GM23338 (cell line): ENCODE measurements around the gene JAKMIP1. TPM values are rescaled to one million over a fixed set of nuclear protein-coding genes. Genes with fewer than 3 reads are reported as not detected.

ENCODE experiments used
- ATAC-seq: fragments of 200-7000 bp; cut with Tn5 transposase; 3 replicates; pipeline ENCODE4 v1.9.1; 2020
- DNase-seq: peaks from one replicate; pipeline ENCODE4 v3.0.0-alpha.2; 2015; ENCODE audit warnings: low spot score
- H2AFZ ChIP-seq: fragments of 200-600 bp; sonication (generic); 2 replicates; pipeline ENCODE4 v1.8.0; 2016; ENCODE audit warnings: antibody characterized with exemption, mild to moderate bottlenecking, moderate library complexity
- H3F3A ChIP-seq: fragments of 200-600 bp; sonication (generic); replicated peaks from 2 replicates; pipeline ENCODE4 v1.8.0; 2017; ENCODE audit warnings: antibody characterized with exemption, mixed run types, low read depth
- H3K27ac ChIP-seq: fragments of 200-600 bp; sonication (generic); 2 replicates; pipeline ENCODE4 v1.6.1; 2016; ENCODE audit warnings: low read depth
- H3K27me3 ChIP-seq: fragments of 200-600 bp; sonication (generic); 2 replicates; pipeline ENCODE4 v1.8.0; 2016; ENCODE audit warnings: mild to moderate bottlenecking, mixed run types, moderate library complexity; ENCODE audit not compliant: insufficient read depth
- H3K36me3 ChIP-seq: fragments of 200-600 bp; sonication (generic); 2 replicates; pipeline ENCODE4 v1.8.0; 2016; ENCODE audit warnings: mild to moderate bottlenecking; ENCODE audit not compliant: insufficient read depth
- H3K4me1 ChIP-seq: fragments of 200-600 bp; sonication (generic); 2 replicates; pipeline ENCODE4 v1.8.0; 2016; ENCODE audit warnings: mild to moderate bottlenecking, moderate library complexity; ENCODE audit not compliant: insufficient read depth
- H3K4me2 ChIP-seq: fragments of 200-600 bp; sonication (generic); 2 replicates; pipeline ENCODE4 v1.7.1; 2017; ENCODE audit warnings: mixed run types
- H3K4me3 ChIP-seq: fragments of 200-600 bp; sonication (generic); 2 replicates; pipeline ENCODE4 v1.6.1; 2016; ENCODE audit warnings: mixed run types
- H3K79me2 ChIP-seq: fragments of 200-600 bp; sonication (generic); replicated peaks from 2 replicates; pipeline ENCODE4 v1.8.0; 2017; ENCODE audit warnings: mild to moderate bottlenecking; ENCODE audit not compliant: insufficient read depth
- H3K9me2 ChIP-seq: fragments of 200-600 bp; sonication (generic); 2 replicates; pipeline ENCODE4 v1.8.0; 2017; ENCODE audit not compliant: insufficient read depth
- H4K20me1 ChIP-seq: fragments of 200-600 bp; sonication (generic); replicated peaks from 2 replicates; pipeline ENCODE4 v1.8.0; 2017; ENCODE audit warnings: mild to moderate bottlenecking; ENCODE audit not compliant: insufficient read depth
- H3K27ac Mint-ChIP-seq: 2 replicates; pipeline ENCODE4 v1.8.0; 2020; ENCODE audit warnings: inconsistent platforms, mild to moderate bottlenecking, moderate library complexity, mixed read lengths
- H3K27me3 Mint-ChIP-seq: 3 replicates; pipeline ENCODE4 v1.8.0; 2022; ENCODE audit warnings: low read depth, mild to moderate bottlenecking, moderate library complexity, mixed read lengths, inconsistent platforms; ENCODE audit not compliant: insufficient read depth, poor library complexity
- H3K36me3 Mint-ChIP-seq: 3 replicates; pipeline ENCODE4 v1.8.0; 2021; ENCODE audit warnings: low read depth, mild to moderate bottlenecking, inconsistent platforms, moderate library complexity, mixed read lengths
- H3K4me1 Mint-ChIP-seq: 3 replicates; pipeline ENCODE4 v1.8.0; 2020; ENCODE audit warnings: mild to moderate bottlenecking, inconsistent platforms, mixed read lengths
- H3K4me3 Mint-ChIP-seq: 3 replicates; pipeline ENCODE4 v1.8.0; 2021; ENCODE audit warnings: moderate library complexity, mild to moderate bottlenecking, inconsistent platforms, mixed read lengths
- H3K9me3 Mint-ChIP-seq: 3 replicates; pipeline ENCODE4 v1.8.0; 2020; ENCODE audit warnings: moderate library complexity, mild to moderate bottlenecking, inconsistent platforms, mixed read lengths
- CREB1 ChIP-seq: fragments of 250-450 bp; sonication (Bioruptor Pico); IDR thresholded peaks from 2 replicates; pipeline ENCODE4 v1.5.0; 2020; ENCODE audit warnings: low read depth, mild to moderate bottlenecking, moderate library complexity
- JUNB ChIP-seq: IDR thresholded peaks from one replicate; pipeline ENCODE4 v1.6.1; 2016; ENCODE audit warnings: antibody characterized with exemption; ENCODE audit not compliant: unreplicated experiment
- NANOG ChIP-seq: IDR thresholded peaks from 2 replicates; pipeline ENCODE4 v1.6.1; 2016; ENCODE audit warnings: antibody characterized with exemption, borderline replicate concordance
- POLR2AphosphoS5 ChIP-seq: IDR thresholded peaks from 2 replicates; pipeline ENCODE4 v1.6.1; 2016; ENCODE audit warnings: antibody characterized with exemption, low read depth
- STAT1 ChIP-seq: IDR thresholded peaks from one replicate; pipeline ENCODE4 v1.6.1; 2016; ENCODE audit warnings: antibody characterized with exemption; ENCODE audit not compliant: unreplicated experiment
- ZNF114 ChIP-seq: fragments of 250-450 bp; sonication (Bioruptor Pico); IDR thresholded peaks from 2 replicates; pipeline ENCODE4 v1.5.0; 2020; ENCODE audit warnings: mild to moderate bottlenecking, moderate library complexity
- ZNF331 ChIP-seq: fragments of 250-450 bp; sonication (Bioruptor Pico); IDR thresholded peaks from 2 replicates; pipeline ENCODE4 v1.5.0; 2020; ENCODE audit warnings: low read depth, mild to moderate bottlenecking, moderate library complexity
- polyA plus RNA-seq: library from polyadenylated mRNA; unstranded; fragments of >200 nt; fragmentation: Nextera tagmentation; extraction: Ambion mirVana; gene quantifications from 2 replicates; pipeline ENCODE4 v1.2.1, GENCODE V29; 2016
- total RNA-seq: library from RNA; depleted of rRNA; stranded (reverse); fragments of >200 nt; shearing (Covaris generic); gene quantifications from 2 replicates; pipeline ENCODE4 v1.2.3, GENCODE V29; 2014
- TF ChIP-seq, protein P1 (sequence below): fragments of 250-450 bp; sonication (Bioruptor Pico); IDR thresholded peaks from 2 replicates; pipeline ENCODE4 v1.5.0; 2020; ENCODE audit warnings: mild to moderate bottlenecking, moderate library complexity

Gene JAKMIP1
- total and polyA plus RNA-seq, 2 experiments from 2014 or later = 4.6 to 5.1 TPM

DNA sequence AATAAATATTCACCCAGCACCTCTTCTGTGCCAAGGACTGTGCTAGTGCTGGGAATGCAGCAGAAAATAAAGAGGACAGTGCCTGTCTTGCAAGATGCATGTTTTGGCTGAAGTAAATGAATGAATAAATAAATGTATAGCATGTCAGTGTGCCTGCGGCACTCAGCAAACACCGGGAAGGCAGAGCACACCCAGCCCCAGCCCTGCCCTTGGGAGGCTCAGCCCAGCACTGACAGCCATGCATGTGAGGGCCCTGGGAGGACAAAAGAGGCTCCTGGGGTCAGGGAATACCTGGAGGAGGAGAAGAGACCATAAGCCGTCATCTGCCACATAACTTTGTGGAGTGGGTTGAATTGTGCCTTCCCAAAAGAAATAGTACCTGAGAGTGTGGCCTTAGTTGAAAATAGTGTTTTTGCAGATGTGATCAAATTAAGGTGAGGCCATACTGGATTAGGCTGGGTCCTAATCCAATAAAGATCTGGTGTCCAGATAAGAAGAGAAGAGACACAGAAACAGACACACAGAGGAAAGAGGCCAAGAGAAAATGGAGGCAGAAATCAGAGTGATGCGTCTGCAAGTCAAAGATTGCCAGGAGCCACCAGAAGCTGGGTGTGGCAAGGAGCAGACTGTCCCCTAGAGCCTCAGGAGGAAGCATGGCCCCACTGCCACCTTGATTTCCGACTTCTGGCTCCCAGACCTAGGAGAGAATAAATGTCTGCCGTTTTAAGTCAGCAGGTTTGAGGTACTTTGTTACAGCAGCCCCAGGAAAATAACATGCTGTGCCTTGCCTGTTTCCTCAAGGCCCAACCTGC, 198.5 kb downstream of the JAKMIP1 start (continued):
- TF ChIP-seq, protein P1, sequence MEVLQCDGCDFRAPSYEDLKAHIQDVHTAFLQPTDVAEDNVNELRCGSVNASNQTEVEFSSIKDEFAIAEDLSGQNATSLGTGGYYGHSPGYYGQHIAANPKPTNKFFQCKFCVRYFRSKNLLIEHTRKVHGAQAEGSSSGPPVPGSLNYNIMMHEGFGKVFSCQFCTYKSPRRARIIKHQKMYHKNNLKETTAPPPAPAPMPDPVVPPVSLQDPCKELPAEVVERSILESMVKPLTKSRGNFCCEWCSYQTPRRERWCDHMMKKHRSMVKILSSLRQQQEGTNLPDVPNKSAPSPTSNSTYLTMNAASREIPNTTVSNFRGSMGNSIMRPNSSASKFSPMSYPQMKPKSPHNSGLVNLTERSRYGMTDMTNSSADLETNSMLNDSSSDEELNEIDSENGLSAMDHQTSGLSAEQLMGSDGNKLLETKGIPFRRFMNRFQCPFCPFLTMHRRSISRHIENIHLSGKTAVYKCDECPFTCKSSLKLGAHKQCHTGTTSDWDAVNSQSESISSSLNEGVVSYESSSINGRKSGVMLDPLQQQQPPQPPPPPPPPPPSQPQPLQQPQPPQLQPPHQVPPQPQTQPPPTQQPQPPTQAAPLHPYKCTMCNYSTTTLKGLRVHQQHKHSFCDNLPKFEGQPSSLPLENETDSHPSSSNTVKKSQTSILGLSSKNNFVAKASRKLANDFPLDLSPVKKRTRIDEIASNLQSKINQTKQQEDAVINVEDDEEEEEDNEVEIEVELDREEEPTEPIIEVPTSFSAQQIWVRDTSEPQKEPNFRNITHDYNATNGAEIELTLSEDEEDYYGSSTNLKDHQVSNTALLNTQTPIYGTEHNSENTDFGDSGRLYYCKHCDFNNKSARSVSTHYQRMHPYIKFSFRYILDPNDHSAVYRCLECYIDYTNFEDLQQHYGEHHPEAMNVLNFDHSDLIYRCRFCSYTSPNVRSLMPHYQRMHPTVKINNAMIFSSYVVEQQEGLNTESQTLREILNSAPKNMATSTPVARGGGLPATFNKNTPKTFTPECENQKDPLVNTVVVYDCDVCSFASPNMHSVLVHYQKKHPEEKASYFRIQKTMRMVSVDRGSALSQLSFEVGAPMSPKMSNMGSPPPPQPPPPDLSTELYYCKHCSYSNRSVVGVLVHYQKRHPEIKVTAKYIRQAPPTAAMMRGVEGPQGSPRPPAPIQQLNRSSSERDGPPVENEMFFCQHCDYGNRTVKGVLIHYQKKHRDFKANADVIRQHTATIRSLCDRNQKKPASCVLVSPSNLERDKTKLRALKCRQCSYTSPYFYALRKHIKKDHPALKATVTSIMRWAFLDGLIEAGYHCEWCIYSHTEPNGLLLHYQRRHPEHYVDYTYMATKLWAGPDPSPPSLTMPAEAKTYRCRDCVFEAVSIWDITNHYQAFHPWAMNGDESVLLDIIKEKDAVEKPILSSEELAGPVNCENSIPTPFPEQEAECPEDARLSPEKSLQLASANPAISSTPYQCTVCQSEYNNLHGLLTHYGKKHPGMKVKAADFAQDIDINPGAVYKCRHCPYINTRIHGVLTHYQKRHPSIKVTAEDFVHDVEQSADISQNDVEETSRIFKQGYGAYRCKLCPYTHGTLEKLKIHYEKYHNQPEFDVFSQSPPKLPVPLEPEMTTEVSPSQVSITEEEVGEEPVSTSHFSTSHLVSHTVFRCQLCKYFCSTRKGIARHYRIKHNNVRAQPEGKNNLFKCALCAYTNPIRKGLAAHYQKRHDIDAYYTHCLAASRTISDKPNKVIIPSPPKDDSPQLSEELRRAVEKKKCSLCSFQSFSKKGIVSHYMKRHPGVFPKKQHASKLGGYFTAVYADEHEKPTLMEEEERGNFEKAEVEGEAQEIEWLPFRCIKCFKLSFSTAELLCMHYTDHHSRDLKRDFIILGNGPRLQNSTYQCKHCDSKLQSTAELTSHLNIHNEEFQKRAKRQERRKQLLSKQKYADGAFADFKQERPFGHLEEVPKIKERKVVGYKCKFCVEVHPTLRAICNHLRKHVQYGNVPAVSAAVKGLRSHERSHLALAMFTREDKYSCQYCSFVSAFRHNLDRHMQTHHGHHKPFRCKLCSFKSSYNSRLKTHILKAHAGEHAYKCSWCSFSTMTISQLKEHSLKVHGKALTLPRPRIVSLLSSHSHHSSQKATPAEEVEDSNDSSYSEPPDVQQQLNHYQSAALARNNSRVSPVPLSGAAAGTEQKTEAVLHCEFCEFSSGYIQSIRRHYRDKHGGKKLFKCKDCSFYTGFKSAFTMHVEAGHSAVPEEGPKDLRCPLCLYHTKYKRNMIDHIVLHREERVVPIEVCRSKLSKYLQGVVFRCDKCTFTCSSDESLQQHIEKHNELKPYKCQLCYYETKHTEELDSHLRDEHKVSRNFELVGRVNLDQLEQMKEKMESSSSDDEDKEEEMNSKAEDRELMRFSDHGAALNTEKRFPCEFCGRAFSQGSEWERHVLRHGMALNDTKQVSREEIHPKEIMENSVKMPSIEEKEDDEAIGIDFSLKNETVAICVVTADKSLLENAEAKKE (CRISPR knock-in tag) = no peak
- TF ChIP-seq POLR2AphosphoS5 (no peak), STAT1 (no peak), NANOG (no peak), ZNF331 (CRISPR knock-in tag) (no peak), CREB1 (CRISPR knock-in tag) (no peak), ZNF114 (no peak)

DNA sequence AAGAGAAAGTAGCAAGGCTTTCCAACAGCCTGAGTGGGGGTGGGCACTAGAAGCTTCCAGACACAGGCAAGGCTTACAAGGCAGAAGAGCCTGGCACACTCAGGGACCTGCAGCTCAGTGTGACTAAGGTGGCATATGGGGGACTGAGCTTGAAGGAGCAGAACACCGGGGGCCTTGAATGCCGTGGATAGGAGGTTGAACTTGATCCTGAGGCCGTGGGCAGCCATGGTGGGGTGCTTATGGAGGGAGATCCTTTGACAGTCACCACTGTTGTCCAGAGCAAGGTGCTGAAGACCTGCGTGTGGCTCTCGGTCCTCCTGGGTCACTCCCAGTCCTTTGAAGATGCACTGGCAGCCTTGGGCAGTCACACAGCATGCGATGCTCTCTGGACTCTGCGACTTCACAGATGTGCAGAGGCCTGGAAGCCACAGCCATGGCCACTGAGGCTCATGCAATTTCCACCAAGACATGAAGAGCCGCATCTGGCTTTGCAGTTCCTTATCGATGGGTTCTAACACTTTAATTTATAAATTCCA, 200.5 kb downstream of the JAKMIP1 start:
- H3K4me3 Mint-ChIP-seq = no peak overlapping the region
- peaks cover 8% of the 10 kb centered on the region for H3K27me3 Mint-ChIP-seq
- H3K9me2 ChIP-seq = no peaks in the 10 kb centered on the region
- no peak overlapping the region for H3K4me3 ChIP-seq
- no peaks in the 10 kb centered on the region; the same call in 2 of the 3 replicates for H3K9me3 Mint-ChIP-seq
- H3K27ac Mint-ChIP-seq = no peak overlapping the region
- no peak for ATAC-seq
- H3K27me3 ChIP-seq = no peaks in the 10 kb centered on the region
- no peak overlapping the region for H3K27ac ChIP-seq
- no peak overlapping the region for H2AFZ ChIP-seq
- no peaks in the 10 kb centered on the region for H3K79me2 ChIP-seq
- no peak for DNase-seq
- H3F3A ChIP-seq = no peaks in the 10 kb centered on the region
- no peaks in the 10 kb centered on the region for H3K36me3 Mint-ChIP-seq
- no peaks in the 10 kb centered on the region for H3K36me3 ChIP-seq
- H3K4me1 ChIP-seq = no peaks in the 10 kb centered on the region
- H4K20me1 ChIP-seq = no peaks in the 10 kb centered on the region
- no peak overlapping the region for H3K4me2 ChIP-seq
- no peaks in the 10 kb centered on the region; the same call in 2 of the 3 replicates for H3K4me1 Mint-ChIP-seq
- TF ChIP-seq, protein P1 (CRISPR knock-in tag) = no peak
- TF ChIP-seq JUNB (no peak), STAT1 (no peak)
